SW480 (cell line): ENCODE measurements around the gene RCOR2.

ENCODE experiments used
- DNase-seq: peaks from one replicate; pipeline ENCODE4 v3.0.0-alpha.2; 2016; ENCODE audit warnings: low spot score

RCOR2 gene

GRCh38 chr11:63922673-63923192 is 5.8 kb upstream of the RCOR2 start:
- no peak for DNase-seq

- no peak for DNase-seq
These were observed 4.0 kb upstream of the RCOR2 start for GRCh38 chr11:63920939-63921417.

GRCh38 chr11:63920126-63920938 is 3.4 kb upstream of the RCOR2 start:
- no peak for DNase-seq

- no peak for DNase-seq
These were observed 2.5 kb upstream of the RCOR2 start for GRCh38 chr11:63919267-63920125.

GRCh38 chr11:63918507-63919191 is 1.7 kb upstream of the RCOR2 start:
- DNase-seq = no peak

- peak; percentile 68 for DNase-seq
These were observed 935 bp upstream of the RCOR2 start for GRCh38 chr11:63917692-63918506.

GRCh38 chr11:63915961-63916836 is 765 bp downstream of the RCOR2 start:
- no peak for DNase-seq

- no peak for DNase-seq
These were observed 1.9 kb downstream of the RCOR2 start for GRCh38 chr11:63914896-63915691.

GRCh38 chr11:63913866-63914830 is 2.8 kb downstream of the RCOR2 start:
- DNase-seq = no peak

- no peak for DNase-seq
These were observed 4.3 kb downstream of the RCOR2 start for GRCh38 chr11:63912678-63913077.

- DNase-seq = no peak
These were observed 5.1 kb downstream of the RCOR2 start for GRCh38 chr11:63911876-63912275.

- no peak for DNase-seq
These were observed 5.5 kb downstream of the RCOR2 start for GRCh38 chr11:63911440-63911839.

- DNase-seq = no peak
These were observed 6.3 kb downstream of the RCOR2 start for GRCh38 chr11:63910675-63911074.

- DNase-seq = no peak
These were observed 7.1 kb downstream of the RCOR2 start for GRCh38 chr11:63909591-63910506.

- DNase-seq = no peak
These were observed 8.1 kb downstream of the RCOR2 start for GRCh38 chr11:63908631-63909401.

GRCh38 chr11:63907808-63908530 is 9.0 kb downstream of the RCOR2 start:
- DNase-seq = no peak
